GM18499 (cell line): ENCODE measurements around the gene NAPA.

ENCODE experiments used
- ATAC-seq: cut with Tn5 transposase; IDR thresholded peaks from one replicate; pipeline ENCODE4 v1.9.1; 2021; ENCODE audit warnings: moderate number of reproducible peaks; ENCODE audit not compliant: insufficient read depth, unreplicated experiment

The NAPA gene

GRCh38 chr19:47514869-47515588 is at the start of gene NAPA:
TSS of gene NAPA (minus strand) at chr19:47515063. CDS start at chr19:47514940, 123 bp downstream.
- peak; percentile 69 for ATAC-seq

- no peak for ATAC-seq
Measured at GRCh38 chr19:47564081-47564480, 49.2 kb upstream of the NAPA start.

- no peak for ATAC-seq
Measured at GRCh38 chr19:47561440-47562057, 46.7 kb upstream of the NAPA start.

GRCh38 chr19:47560999-47561398 is 46.1 kb upstream of the NAPA start:
- ATAC-seq, result no peak

- ATAC-seq, result no peak
Measured at GRCh38 chr19:47550129-47550528, 35.3 kb upstream of the NAPA start.

GRCh38 chr19:47549261-47549862 is 34.5 kb upstream of the NAPA start:
- ATAC-seq, result no peak

- no peak for ATAC-seq
Measured at GRCh38 chr19:47547199-47547598, 32.3 kb upstream of the NAPA start.

- no peak for ATAC-seq
Measured at GRCh38 chr19:47545061-47545948, 30.4 kb upstream of the NAPA start.

GRCh38 chr19:47544476-47544875 is 29.6 kb upstream of the NAPA start:
- ATAC-seq, result no peak

GRCh38 chr19:47544075-47544474 is 29.2 kb upstream of the NAPA start:
- no peak for ATAC-seq

GRCh38 chr19:47542030-47542475 is 27.2 kb upstream of the NAPA start:
- ATAC-seq, result no peak

GRCh38 chr19:47541518-47541917 is 26.7 kb upstream of the NAPA start:
- ATAC-seq, result no peak

GRCh38 chr19:47540748-47541147 is 25.9 kb upstream of the NAPA start:
- no peak for ATAC-seq

GRCh38 chr19:47539747-47540311 is 25.0 kb upstream of the NAPA start:
- ATAC-seq, result no peak

GRCh38 chr19:47538812-47539211 is 23.9 kb upstream of the NAPA start:
- no peak for ATAC-seq

GRCh38 chr19:47537493-47537892 is 22.6 kb upstream of the NAPA start:
- ATAC-seq, result no peak

- no peak for ATAC-seq
Measured at GRCh38 chr19:47534628-47535027, 19.8 kb upstream of the NAPA start.

GRCh38 chr19:47531640-47532387 is 17.0 kb upstream of the NAPA start:
- no peak for ATAC-seq

GRCh38 chr19:47529018-47529742 is 14.3 kb upstream of the NAPA start:
- no peak for ATAC-seq
